ENCODE measurements around the gene URB1. TPM values are rescaled to one million over a fixed set of nuclear protein-coding genes. Genes with fewer than 3 reads are reported as not detected.

The URB1 gene
- total and polyA plus RNA-seq, 2 experiments from 2014 or later, result 7.7 to 44.1 TPM

- TF ChIP-seq, protein P1, sequence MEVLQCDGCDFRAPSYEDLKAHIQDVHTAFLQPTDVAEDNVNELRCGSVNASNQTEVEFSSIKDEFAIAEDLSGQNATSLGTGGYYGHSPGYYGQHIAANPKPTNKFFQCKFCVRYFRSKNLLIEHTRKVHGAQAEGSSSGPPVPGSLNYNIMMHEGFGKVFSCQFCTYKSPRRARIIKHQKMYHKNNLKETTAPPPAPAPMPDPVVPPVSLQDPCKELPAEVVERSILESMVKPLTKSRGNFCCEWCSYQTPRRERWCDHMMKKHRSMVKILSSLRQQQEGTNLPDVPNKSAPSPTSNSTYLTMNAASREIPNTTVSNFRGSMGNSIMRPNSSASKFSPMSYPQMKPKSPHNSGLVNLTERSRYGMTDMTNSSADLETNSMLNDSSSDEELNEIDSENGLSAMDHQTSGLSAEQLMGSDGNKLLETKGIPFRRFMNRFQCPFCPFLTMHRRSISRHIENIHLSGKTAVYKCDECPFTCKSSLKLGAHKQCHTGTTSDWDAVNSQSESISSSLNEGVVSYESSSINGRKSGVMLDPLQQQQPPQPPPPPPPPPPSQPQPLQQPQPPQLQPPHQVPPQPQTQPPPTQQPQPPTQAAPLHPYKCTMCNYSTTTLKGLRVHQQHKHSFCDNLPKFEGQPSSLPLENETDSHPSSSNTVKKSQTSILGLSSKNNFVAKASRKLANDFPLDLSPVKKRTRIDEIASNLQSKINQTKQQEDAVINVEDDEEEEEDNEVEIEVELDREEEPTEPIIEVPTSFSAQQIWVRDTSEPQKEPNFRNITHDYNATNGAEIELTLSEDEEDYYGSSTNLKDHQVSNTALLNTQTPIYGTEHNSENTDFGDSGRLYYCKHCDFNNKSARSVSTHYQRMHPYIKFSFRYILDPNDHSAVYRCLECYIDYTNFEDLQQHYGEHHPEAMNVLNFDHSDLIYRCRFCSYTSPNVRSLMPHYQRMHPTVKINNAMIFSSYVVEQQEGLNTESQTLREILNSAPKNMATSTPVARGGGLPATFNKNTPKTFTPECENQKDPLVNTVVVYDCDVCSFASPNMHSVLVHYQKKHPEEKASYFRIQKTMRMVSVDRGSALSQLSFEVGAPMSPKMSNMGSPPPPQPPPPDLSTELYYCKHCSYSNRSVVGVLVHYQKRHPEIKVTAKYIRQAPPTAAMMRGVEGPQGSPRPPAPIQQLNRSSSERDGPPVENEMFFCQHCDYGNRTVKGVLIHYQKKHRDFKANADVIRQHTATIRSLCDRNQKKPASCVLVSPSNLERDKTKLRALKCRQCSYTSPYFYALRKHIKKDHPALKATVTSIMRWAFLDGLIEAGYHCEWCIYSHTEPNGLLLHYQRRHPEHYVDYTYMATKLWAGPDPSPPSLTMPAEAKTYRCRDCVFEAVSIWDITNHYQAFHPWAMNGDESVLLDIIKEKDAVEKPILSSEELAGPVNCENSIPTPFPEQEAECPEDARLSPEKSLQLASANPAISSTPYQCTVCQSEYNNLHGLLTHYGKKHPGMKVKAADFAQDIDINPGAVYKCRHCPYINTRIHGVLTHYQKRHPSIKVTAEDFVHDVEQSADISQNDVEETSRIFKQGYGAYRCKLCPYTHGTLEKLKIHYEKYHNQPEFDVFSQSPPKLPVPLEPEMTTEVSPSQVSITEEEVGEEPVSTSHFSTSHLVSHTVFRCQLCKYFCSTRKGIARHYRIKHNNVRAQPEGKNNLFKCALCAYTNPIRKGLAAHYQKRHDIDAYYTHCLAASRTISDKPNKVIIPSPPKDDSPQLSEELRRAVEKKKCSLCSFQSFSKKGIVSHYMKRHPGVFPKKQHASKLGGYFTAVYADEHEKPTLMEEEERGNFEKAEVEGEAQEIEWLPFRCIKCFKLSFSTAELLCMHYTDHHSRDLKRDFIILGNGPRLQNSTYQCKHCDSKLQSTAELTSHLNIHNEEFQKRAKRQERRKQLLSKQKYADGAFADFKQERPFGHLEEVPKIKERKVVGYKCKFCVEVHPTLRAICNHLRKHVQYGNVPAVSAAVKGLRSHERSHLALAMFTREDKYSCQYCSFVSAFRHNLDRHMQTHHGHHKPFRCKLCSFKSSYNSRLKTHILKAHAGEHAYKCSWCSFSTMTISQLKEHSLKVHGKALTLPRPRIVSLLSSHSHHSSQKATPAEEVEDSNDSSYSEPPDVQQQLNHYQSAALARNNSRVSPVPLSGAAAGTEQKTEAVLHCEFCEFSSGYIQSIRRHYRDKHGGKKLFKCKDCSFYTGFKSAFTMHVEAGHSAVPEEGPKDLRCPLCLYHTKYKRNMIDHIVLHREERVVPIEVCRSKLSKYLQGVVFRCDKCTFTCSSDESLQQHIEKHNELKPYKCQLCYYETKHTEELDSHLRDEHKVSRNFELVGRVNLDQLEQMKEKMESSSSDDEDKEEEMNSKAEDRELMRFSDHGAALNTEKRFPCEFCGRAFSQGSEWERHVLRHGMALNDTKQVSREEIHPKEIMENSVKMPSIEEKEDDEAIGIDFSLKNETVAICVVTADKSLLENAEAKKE (CRISPR knock-in tag; IDR thresholded peaks at IDR 0.05), result no peak
Observed at GRCh38 chr21:32387151-32387550, 5.7 kb downstream of the URB1 start (continued).

DNA sequence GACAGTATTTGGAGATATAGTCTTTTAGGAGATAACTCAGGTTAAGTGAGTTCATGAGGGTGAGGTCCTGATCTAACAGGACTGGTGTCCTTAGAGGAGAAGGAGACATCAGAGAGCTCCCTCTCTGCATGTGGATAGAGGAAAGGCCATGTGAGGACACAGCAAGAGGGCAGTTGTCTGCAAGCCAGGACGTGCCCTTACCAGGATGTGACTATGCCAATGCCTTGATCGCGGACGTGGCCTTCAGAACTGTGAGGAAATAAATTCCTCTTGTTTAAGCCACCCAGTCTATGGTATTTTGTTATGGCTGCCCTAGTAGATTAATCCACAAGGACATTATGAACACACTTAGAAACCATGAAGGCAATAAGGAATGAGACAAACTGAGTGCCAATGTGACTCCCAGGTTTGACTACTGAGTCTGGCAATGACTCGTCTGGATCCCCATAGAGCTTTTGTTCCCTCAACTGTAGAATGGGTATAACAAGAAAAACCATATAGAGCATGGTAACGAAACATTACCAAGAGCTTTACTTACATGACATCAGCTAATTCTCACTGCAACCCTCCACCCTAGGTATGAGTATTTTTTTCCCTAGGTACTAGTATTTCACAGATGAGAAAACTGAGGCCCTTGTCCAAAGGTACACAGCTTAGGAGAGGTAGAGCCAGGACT is 6.5 kb downstream of the URB1 start:
- no peaks in the 10 kb centered on the region for H3K9me2 ChIP-seq (ENCODE audit: insufficient read depth)
- Mint-ChIP-seq H3K27me3 (ENCODE audit: insufficient read depth, low read depth, poor library complexity) (no peaks in the 10 kb centered on the region), H3K4me1 (peaks cover 28% of the 10 kb centered on the region), H3K27ac (0 out of 2 replicates have a peak overlapping the region, but pooled peaks have one; percentile 88), H3K4me3 (no peak overlapping the region), H3K36me3 (ENCODE audit: low read depth) (peaks cover 52% of the 10 kb centered on the region), H3K9me3 (no peaks in the 10 kb centered on the region)
- H3K4me1 ChIP-seq (ENCODE audit: insufficient read depth), result peaks cover 17% of the 10 kb centered on the region
- peaks cover 87% of the 10 kb centered on the region for H3K79me2 ChIP-seq (replicated peaks; ENCODE audit: insufficient read depth)
- no peak overlapping the region for H3K27ac ChIP-seq (ENCODE audit: low read depth)
- no peak overlapping the region for H2AFZ ChIP-seq
- H3F3A ChIP-seq (replicated peaks; ENCODE audit: low read depth), result no peaks in the 10 kb centered on the region
- H3K36me3 ChIP-seq (ENCODE audit: insufficient read depth), result peaks cover 44% of the 10 kb centered on the region
- no peaks in the 10 kb centered on the region for H3K27me3 ChIP-seq (ENCODE audit: insufficient read depth)
- DNase-seq (ENCODE audit: low spot score) (no peak), ATAC-seq (no peak)
- TF ChIP-seq ZNF331 (CRISPR knock-in tag; IDR thresholded peaks at IDR 0.05; ENCODE audit: low read depth) (no peak), ETS1 (IDR thresholded peaks at IDR 0.05) (no peak), JUNB (IDR thresholded peaks at IDR 0.05; ENCODE audit: unreplicated experiment) (no peak), NANOG (IDR thresholded peaks at IDR 0.05; ENCODE audit: borderline replicate concordance) (no peak), POLR2AphosphoS5 (IDR thresholded peaks at IDR 0.05; ENCODE audit: low read depth) (no peak), EZH2phosphoT487 (IDR thresholded peaks at IDR 0.05; ENCODE audit: unreplicated experiment) (no peak), CTCF (conservative IDR thresholded peaks at IDR 0.05; ENCODE audit: low read depth in 2 of 2) (no peak), ZNF114 (CRISPR knock-in tag; IDR thresholded peaks at IDR 0.05) (no peak)
- TF ChIP-seq, protein P2, sequence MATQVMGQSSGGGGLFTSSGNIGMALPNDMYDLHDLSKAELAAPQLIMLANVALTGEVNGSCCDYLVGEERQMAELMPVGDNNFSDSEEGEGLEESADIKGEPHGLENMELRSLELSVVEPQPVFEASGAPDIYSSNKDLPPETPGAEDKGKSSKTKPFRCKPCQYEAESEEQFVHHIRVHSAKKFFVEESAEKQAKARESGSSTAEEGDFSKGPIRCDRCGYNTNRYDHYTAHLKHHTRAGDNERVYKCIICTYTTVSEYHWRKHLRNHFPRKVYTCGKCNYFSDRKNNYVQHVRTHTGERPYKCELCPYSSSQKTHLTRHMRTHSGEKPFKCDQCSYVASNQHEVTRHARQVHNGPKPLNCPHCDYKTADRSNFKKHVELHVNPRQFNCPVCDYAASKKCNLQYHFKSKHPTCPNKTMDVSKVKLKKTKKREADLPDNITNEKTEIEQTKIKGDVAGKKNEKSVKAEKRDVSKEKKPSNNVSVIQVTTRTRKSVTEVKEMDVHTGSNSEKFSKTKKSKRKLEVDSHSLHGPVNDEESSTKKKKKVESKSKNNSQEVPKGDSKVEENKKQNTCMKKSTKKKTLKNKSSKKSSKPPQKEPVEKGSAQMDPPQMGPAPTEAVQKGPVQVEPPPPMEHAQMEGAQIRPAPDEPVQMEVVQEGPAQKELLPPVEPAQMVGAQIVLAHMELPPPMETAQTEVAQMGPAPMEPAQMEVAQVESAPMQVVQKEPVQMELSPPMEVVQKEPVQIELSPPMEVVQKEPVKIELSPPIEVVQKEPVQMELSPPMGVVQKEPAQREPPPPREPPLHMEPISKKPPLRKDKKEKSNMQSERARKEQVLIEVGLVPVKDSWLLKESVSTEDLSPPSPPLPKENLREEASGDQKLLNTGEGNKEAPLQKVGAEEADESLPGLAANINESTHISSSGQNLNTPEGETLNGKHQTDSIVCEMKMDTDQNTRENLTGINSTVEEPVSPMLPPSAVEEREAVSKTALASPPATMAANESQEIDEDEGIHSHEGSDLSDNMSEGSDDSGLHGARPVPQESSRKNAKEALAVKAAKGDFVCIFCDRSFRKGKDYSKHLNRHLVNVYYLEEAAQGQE (IDR thresholded peaks at IDR 0.05; ENCODE audit: unreplicated experiment), result no peak
- no peak overlapping the region for H3K4me3 ChIP-seq
- H4K20me1 ChIP-seq (replicated peaks; ENCODE audit: insufficient read depth), result peaks cover 64% of the 10 kb centered on the region
- no peak overlapping the region for H3K4me2 ChIP-seq
